CD4-positive, alpha-beta T cell (primary cell): Measurements from ENCODE around the gene TEDC1. TPM values are rescaled to one million over a fixed set of nuclear protein-coding genes. Genes with fewer than 3 reads are reported as not detected.

Experiments used
- ATAC-seq: fragments of 200-7000 bp; cut with Tn5 transposase; one replicate; pipeline ENCODE4 v1.10.0; 2022; ENCODE audit warnings: mild to moderate bottlenecking; ENCODE audit not compliant: poor library complexity
- CTCF ChIA-PET: fragments of 350-600 bp; sonication (Branson Sonifier 250); formaldehyde crosslinking; loops from one replicate; lab custom pipeline; 2021; ENCODE audit warnings: antibody characterized with exemption, inconsistent platforms; lab: Charles Lee
- POLR2A ChIA-PET: fragments of 350-600 bp; sonication (Branson Sonifier 250); formaldehyde crosslinking; loops from one replicate; lab custom pipeline; 2021; ENCODE audit warnings: antibody characterized with exemption, inconsistent platforms; lab: Charles Lee
- DNase-seq, 14 experiments: peaks; one replicate each; pipeline ENCODE4 v3.0.0-alpha.2; 2013 to 2020; ENCODE audit warnings: mixed read lengths in 2 of 14
- H3K27ac ChIP-seq, 2 donors: one replicate each; pipeline versions ENCODE4 v1.5.1 to v1.7.0; 2013; ENCODE audit warnings: low read length in 2 of 2, low read depth in 1 of 2, mild to moderate bottlenecking in 1 of 2
- H3K27me3 ChIP-seq, 2 experiments: 1 replicate in 1 of 2; 2 replicates in 1 of 2; pipeline versions ENCODE4 v1.6.1 to v1.7.0; 2013; ENCODE audit warnings: low read length in 2 of 2, control low read depth in 1 of 2, mild to moderate bottlenecking in 1 of 2, moderate library complexity in 1 of 2; ENCODE audit not compliant: insufficient read depth in 2 of 2, control insufficient read depth in 1 of 2
- H3K36me3 ChIP-seq: one replicate; pipeline ENCODE4 v1.6.1; 2013; ENCODE audit warnings: low read length, control low read depth; ENCODE audit not compliant: insufficient read depth
- H3K4me1 ChIP-seq: one replicate; pipeline ENCODE4 v1.6.1; 2013; ENCODE audit warnings: low read length, control low read depth; ENCODE audit not compliant: insufficient read depth
- H3K4me3 ChIP-seq: one replicate; pipeline ENCODE4 v1.5.1; 2013; ENCODE audit warnings: mild to moderate bottlenecking, low read length, moderate library complexity
- H3K9me3 ChIP-seq, 2 experiments: 1 replicate in 1 of 2; 2 replicates in 1 of 2; pipeline versions ENCODE4 v1.6.1 to v1.7.0; 2013; ENCODE audit warnings: low read length in 2 of 2, mild to moderate bottlenecking in 2 of 2, control low read depth in 1 of 2, moderate library complexity in 1 of 2; ENCODE audit not compliant: control insufficient read depth in 1 of 2, insufficient read depth in 1 of 2
- H3K27ac Mint-ChIP-seq: one replicate; pipeline ENCODE4 v1.8.0; 2020; ENCODE audit warnings: mixed read lengths
- H3K27me3 Mint-ChIP-seq: one replicate; pipeline ENCODE4 v1.8.0; 2021; ENCODE audit warnings: mixed read lengths
- H3K36me3 Mint-ChIP-seq: one replicate; pipeline ENCODE4 v1.8.0; 2021; ENCODE audit warnings: low read depth, mixed read lengths
- H3K4me1 Mint-ChIP-seq: one replicate; pipeline ENCODE4 v1.8.0; 2021; ENCODE audit warnings: low read depth, mixed read lengths
- H3K4me3 Mint-ChIP-seq: one replicate; pipeline ENCODE4 v1.8.0; 2020; ENCODE audit warnings: mild to moderate bottlenecking, mixed read lengths
- H3K9me3 Mint-ChIP-seq: one replicate; pipeline ENCODE4 v1.8.0; 2020; ENCODE audit warnings: mixed read lengths
- CTCF ChIP-seq: fragments of 200-600 bp; IDR thresholded peaks from one replicate; pipeline ENCODE4 v1.8.0; 2022; ENCODE audit warnings: antibody characterized with exemption, mild to moderate bottlenecking
- intact Hi-C, 2 experiments: fragments of 100-400 bp; cut with DNase I in 1 of 2; cut with micrococcal nuclease in 1 of 2; formaldehyde crosslinking; loops; one replicate each; pipeline versions ENCODE4 v1.15.1 to v1.9.0; 2023 to 2025; cut with DNase I, micrococcal nuclease
- total RNA-seq, 174 experiments: library from RNA in 2 of 174; stranded (reverse) in 2 of 174; gene quantifications; one replicate each; pipeline ENCODE4 v1.2.3 and lab custom pipeline; 2021 to 2026

The TEDC1 gene
- total RNA-seq, 2 experiments from 2014 or later, result 102 to 108 TPM

DNA sequence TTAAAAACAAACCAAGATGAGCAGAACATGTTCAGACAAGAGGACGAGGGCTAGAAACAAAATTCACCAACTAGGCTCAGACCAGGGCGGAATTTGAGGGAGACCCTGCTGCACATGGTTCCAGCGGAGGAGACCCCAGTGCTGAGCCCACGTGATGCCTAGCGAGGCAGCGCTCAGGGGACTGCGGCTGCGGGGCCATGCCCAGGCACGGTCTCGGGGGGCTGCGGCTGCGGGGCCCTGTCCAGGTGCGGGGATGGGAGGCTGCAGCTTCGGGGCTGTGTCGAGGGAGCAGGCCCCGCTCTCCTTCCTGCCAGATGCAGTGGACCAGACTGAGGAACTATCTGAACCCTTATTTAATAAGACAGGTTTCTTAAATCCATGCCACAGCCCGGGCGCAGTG, 29.1 kb upstream of the TEDC1 start:
- H3K4me3 Mint-ChIP-seq, result no peak overlapping the region
- no peaks in the 10 kb centered on the region for H3K27me3 Mint-ChIP-seq
- Histone ChIP-seq H3K36me3 (peaks cover 47% of the 10 kb centered on the region), H3K9me3 (no peaks in the 10 kb centered on the region), H3K27me3 (no peaks in the 10 kb centered on the region), H3K4me3 (no peak overlapping the region), H3K4me1 (no peaks in the 10 kb centered on the region), H3K27ac (no peak overlapping the region)
- H3K36me3 Mint-ChIP-seq, result peaks cover 18% of the 10 kb centered on the region
- no peak overlapping the region for H3K27ac Mint-ChIP-seq
- intact Hi-C loops, result no loop called here
- TF ChIP-seq CTCF, result no peak
- H3K4me1 Mint-ChIP-seq, result no peaks in the 10 kb centered on the region
- ATAC-seq (no peak), DNase-seq (no peak)
- no peaks in the 10 kb centered on the region for H3K9me3 Mint-ChIP-seq
- POLR2A ChIA-PET, result no interaction called here
- CTCF ChIA-PET, result no interaction called here

DNA sequence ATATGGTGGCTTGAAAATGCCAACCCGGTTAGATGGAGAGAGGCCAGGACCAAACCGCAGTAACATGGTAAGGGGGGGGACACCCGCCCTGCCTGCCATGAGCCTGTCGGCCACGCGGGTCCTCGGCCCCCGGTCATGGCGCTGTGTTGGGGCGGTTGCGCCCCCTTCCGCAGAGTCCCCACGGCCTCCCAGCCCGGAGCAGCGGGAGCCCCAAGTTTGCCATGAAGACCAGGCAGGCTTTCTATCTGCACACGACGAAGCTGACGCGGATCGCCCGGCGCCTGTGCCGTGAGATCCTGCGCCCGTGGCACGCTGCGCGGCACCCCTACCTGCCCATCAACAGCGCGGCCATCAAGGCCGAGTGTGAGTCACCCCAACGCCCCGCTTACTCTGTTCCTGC, 26.5 kb upstream of the TEDC1 start:
- Mint-ChIP-seq H3K27me3 (no peaks in the 10 kb centered on the region), H3K36me3 (peaks cover 18% of the 10 kb centered on the region), H3K27ac (no peak overlapping the region), H3K9me3 (no peaks in the 10 kb centered on the region), H3K4me1 (no peaks in the 10 kb centered on the region), H3K4me3 (no peak overlapping the region)
- Histone ChIP-seq H3K4me3 (no peak overlapping the region), H3K27me3 (no peaks in the 10 kb centered on the region), H3K36me3 (peaks cover 50% of the 10 kb centered on the region), H3K9me3 (no peaks in the 10 kb centered on the region), H3K27ac (no peak overlapping the region), H3K4me1 (no peaks in the 10 kb centered on the region)
- ChIA-PET CTCF (no interaction called here), POLR2A (no interaction called here)
- intact Hi-C loops, result no loop called here
- DNase-seq (no peak), ATAC-seq (no peak)
- no peak for TF ChIP-seq CTCF

- Mint-ChIP-seq H3K36me3 (peaks cover 18% of the 10 kb centered on the region), H3K27ac (no peak overlapping the region), H3K27me3 (no peaks in the 10 kb centered on the region), H3K4me1 (no peaks in the 10 kb centered on the region), H3K4me3 (no peak overlapping the region), H3K9me3 (no peaks in the 10 kb centered on the region)
- intact Hi-C loops, result no loop called here
- no peak for TF ChIP-seq CTCF
- Histone ChIP-seq H3K4me3 (no peak overlapping the region), H3K36me3 (peaks cover 50% of the 10 kb centered on the region), H3K9me3 (no peaks in the 10 kb centered on the region), H3K27ac (no peak overlapping the region), H3K27me3 (no peaks in the 10 kb centered on the region), H3K4me1 (no peaks in the 10 kb centered on the region)
- ChIA-PET CTCF (no interaction called here), POLR2A (no interaction called here)
- ATAC-seq, result no peak
- no peak for DNase-seq
Measured at GRCh38 chr14:105465209-105466031, 25.6 kb upstream of the TEDC1 start.
